Pericardium fibroblast (primary cell): Measurements from ENCODE around the gene RPUSD4. TPM values are rescaled to one million over a fixed set of nuclear protein-coding genes. Genes with fewer than 3 reads are reported as not detected.

Experiments used
- total RNA-seq: library from RNA; depleted of rRNA; stranded (reverse); fragments of >200 nt; gene quantifications from 2 replicates; pipeline ENCODE4 v1.2.3, GENCODE V29; 2015

RPUSD4 gene
- 13.8 and 19.3 TPM in 2 replicates for total RNA-seq

GRCh38 chr11:126211236-126212088, at the start of gene RPUSD4, which contains the start of gene FAM118B:
Gene RPUSD4, minus strand, starts transcription at chr11:126211650. Its CDS starts 12 bp downstream, at chr11:126211638.
Gene FAM118B, plus strand, starts transcription at chr11:126211782. Its CDS starts 23,220 bp downstream, at chr11:126235002.

Other genes with a start within 250 kb of the RPUSD4 start
- 49.0 and 81.3 TPM in 2 replicates for gene CDON, start 148.8 kb downstream of the RPUSD4 start, total RNA-seq
- gene FAM118B, start 132 bp upstream of the RPUSD4 start, total RNA-seq, result 16.6 and 33.6 TPM in 2 replicates
- 52.3 and 81.1 TPM in 2 replicates for gene SRPRA, start 57.2 kb upstream of the RPUSD4 start, total RNA-seq
- gene FOXRED1, start 57.5 kb upstream of the RPUSD4 start, total RNA-seq, result 7.2 and 16.0 TPM in 2 replicates
- 2.9 and 4.3 TPM in 2 replicates for gene TIRAP, start 71.4 kb upstream of the RPUSD4 start, total RNA-seq
- 9.7 and 20.7 TPM in 2 replicates for gene DCPS, start 92.4 kb upstream of the RPUSD4 start, total RNA-seq
- 30.9 and 63.0 TPM in 2 replicates for gene ST3GAL4, start 144.0 kb upstream of the RPUSD4 start, total RNA-seq